Measurements from ENCODE around the gene DGCR6L. TPM values are rescaled to one million over a fixed set of nuclear protein-coding genes. Genes with fewer than 3 reads are reported as not detected.
"Not testable (repeated sequence)": the region's sequence is repeated elsewhere in the genome, so short reads cannot be mapped to it uniquely, and the experiment has no call there.

Gene DGCR6L
- total RNA-seq, 2 donors from 2014 or later, result 23.3 to 31.8 TPM

- not testable (repeated sequence) for H3K27me3 Mint-ChIP-seq (ENCODE audit: low read depth); H3K9me3 Mint-ChIP-seq; H3K36me3 Mint-ChIP-seq (ENCODE audit: insufficient read depth in 2 of 2); H3K27ac Mint-ChIP-seq; H3K4me1 Mint-ChIP-seq (ENCODE audit: low read depth); DNase-seq; ATAC-seq (replicated peaks in 1 of 2)
- H3K4me3 Mint-ChIP-seq, result peak overlapping the region; percentile 77 to 78
Measured at GRCh38 chr22:20269201-20269600, 50.7 kb downstream of the DGCR6L start.

- DNase-seq (peak; percentile 67 to 76), ATAC-seq (replicated peaks in 1 of 2) (peak; percentile 87 to 89)
- peak within 1 kb of the TSS; percentile 77 to 78 for H3K4me3 Mint-ChIP-seq
- no peaks in the 10 kb centered on the region for H3K36me3 Mint-ChIP-seq (ENCODE audit: insufficient read depth in 2 of 2)
- no peak within 1 kb of the TSS for H3K27ac Mint-ChIP-seq
- H3K4me1 Mint-ChIP-seq (ENCODE audit: low read depth), result no peaks in the 10 kb centered on the region
- no peaks in the 10 kb centered on the region for H3K27me3 Mint-ChIP-seq (ENCODE audit: low read depth)
- H3K9me3 Mint-ChIP-seq, result no peaks in the 10 kb centered on the region
Measured at GRCh38 chr22:20268279-20269012, 51.4 kb downstream of the DGCR6L start, which contains the start of gene RTN4R. Gene RTN4R, minus strand, starts transcription at chr22:20268318. Its CDS starts 226 bp downstream, at chr22:20268092.

GRCh38 chr22:20267441-20268278 lies 52.2 kb downstream of the DGCR6L start:
- Mint-ChIP-seq H3K4me1 (ENCODE audit: low read depth) (no peaks in the 10 kb centered on the region), H3K27ac (no peak overlapping the region), H3K4me3 (peak overlapping the region; percentile 9 to 43), H3K9me3 (no peaks in the 10 kb centered on the region), H3K27me3 (ENCODE audit: low read depth) (no peaks in the 10 kb centered on the region), H3K36me3 (ENCODE audit: insufficient read depth in 2 of 2) (no peaks in the 10 kb centered on the region)
- DNase-seq, result peak; percentile 27 to 30
- no peak for ATAC-seq (replicated peaks in 1 of 2)

GRCh38 chr22:20266667-20267440 lies 53.0 kb downstream of the DGCR6L start:
- H3K4me3 Mint-ChIP-seq, result peak overlapping the region; percentile 43 to 44
- not testable (repeated sequence) for ATAC-seq (replicated peaks in 1 of 2); H3K9me3 Mint-ChIP-seq; H3K27me3 Mint-ChIP-seq (ENCODE audit: low read depth); H3K4me1 Mint-ChIP-seq (ENCODE audit: low read depth); DNase-seq; H3K36me3 Mint-ChIP-seq (ENCODE audit: insufficient read depth in 2 of 2); H3K27ac Mint-ChIP-seq

GRCh38 chr22:20265772-20266666 lies 53.8 kb downstream of the DGCR6L start:
- not testable (repeated sequence) for H3K27ac Mint-ChIP-seq; H3K9me3 Mint-ChIP-seq; DNase-seq; ATAC-seq (replicated peaks in 1 of 2); H3K4me1 Mint-ChIP-seq (ENCODE audit: low read depth); H3K27me3 Mint-ChIP-seq (ENCODE audit: low read depth); H3K36me3 Mint-ChIP-seq (ENCODE audit: insufficient read depth in 2 of 2)
- peak overlapping the region in 1 of 2 donors; percentile 43 for H3K4me3 Mint-ChIP-seq

GRCh38 chr22:20264614-20265452 lies 55.0 kb downstream of the DGCR6L start:
- Mint-ChIP-seq H3K4me3 (no peak overlapping the region), H3K27ac (no peak overlapping the region), H3K27me3 (ENCODE audit: low read depth) (no peaks in the 10 kb centered on the region)

More at GRCh38 chr22:20264614-20265452, 55.0 kb downstream of the DGCR6L start:
- Mint-ChIP-seq H3K36me3 (ENCODE audit: insufficient read depth in 2 of 2) (no peaks in the 10 kb centered on the region), H3K9me3 (no peaks in the 10 kb centered on the region), H3K4me1 (ENCODE audit: low read depth) (no peaks in the 10 kb centered on the region)
- ATAC-seq (replicated peaks in 1 of 2) (no peak), DNase-seq (no peak)

Other genes starting within 250 kb of the DGCR6L start
- 10 to 100 TPM; 44.2 to 46.6 TPM for gene DGCR8, start 239.8 kb downstream of the DGCR6L start, total RNA-seq
- 100 to 1,000 TPM; 194 to 256 TPM for gene RANBP1, start 204.0 kb downstream of the DGCR6L start, total RNA-seq
- 10 to 100 TPM; 55.6 to 56.8 TPM for gene TRMT2A, start 202.8 kb downstream of the DGCR6L start, total RNA-seq
- gene ZDHHC8, start 188.3 kb downstream of the DGCR6L start, total RNA-seq, result 10 to 100 TPM; 41.6 to 47.6 TPM
- not detected for gene CCDC188, start 169.0 kb downstream of the DGCR6L start, total RNA-seq
- 1 to 10 TPM; 1.4 to 1.5 TPM for gene RTN4R, start 51.7 kb downstream of the DGCR6L start, total RNA-seq
- 10 to 100 TPM in 1 of 2 donors, 1 to 10 TPM in 1; 8.3 to 11.7 TPM for gene ZNF74, start 74.1 kb upstream of the DGCR6L start, total RNA-seq
- 1 to 10 TPM; 1.0 to 1.4 TPM for gene SCARF2, start 117.8 kb upstream of the DGCR6L start, total RNA-seq
- gene KLHL22, start 175.7 kb upstream of the DGCR6L start, total RNA-seq, result 10 to 100 TPM; 21.4 to 26.5 TPM
- gene MED15, start 187.6 kb upstream of the DGCR6L start, total RNA-seq, result 100 to 1,000 TPM; 106 to 113 TPM

Measured in activated T-cell treated with anti-CD3 and anti-CD28 coated beads, Interleukin-2, amount 50 U/mL, for 72 hours (primary cell).